ENCODE results near the gene PPP6R2.
A peak's percentile ranks its signal among the peaks of the same experiment; 100 is the strongest.

The PPP6R2 gene

DNA sequence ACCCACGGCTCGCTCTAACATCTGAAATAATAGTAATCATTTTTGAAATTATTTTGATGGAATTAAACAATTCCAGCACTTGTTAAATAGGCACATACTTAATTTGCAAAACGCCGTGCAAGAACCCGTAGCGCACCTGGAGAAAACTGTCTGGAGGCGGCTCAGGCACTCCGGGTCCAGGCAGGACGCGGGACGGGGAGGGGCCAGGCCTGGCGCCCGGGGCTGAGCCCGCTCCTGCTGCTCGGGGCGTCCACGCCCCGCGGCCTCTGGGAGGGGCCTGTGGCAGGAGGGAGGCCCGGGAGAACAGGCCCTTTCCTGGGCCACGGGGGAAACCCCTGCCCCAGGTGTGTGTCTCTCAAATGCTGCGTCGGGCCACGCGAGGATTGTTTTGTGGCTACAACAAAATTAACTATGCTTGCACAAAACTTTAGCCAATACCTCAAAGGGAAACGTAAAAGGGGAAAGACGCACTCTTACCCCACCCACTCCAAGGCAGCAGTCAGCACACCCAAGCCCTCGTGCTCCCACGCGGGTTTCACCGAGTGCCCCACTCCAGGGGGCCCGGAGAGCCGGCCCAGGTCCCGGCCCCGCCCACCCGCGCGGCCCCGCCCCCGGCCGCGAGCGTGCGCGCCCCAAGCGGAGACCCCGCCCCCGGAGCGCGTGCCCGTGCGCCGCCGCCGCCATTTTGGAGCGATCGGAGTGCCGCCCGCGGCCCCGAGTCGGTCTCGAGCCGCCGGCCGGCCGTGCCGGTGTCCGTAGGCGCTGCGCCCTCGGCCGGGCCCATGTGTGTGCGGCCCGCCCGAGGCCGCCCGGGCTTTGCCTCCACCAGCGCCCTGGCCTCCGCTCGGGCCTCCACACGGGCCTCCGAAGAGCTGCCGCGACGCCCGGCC, at the start of gene PPP6R2:
TSS of gene PPP6R2 (plus strand) at position 677 of the 890 bp plus-strand sequence. CDS start 50,582 bp downstream, outside the sequence.
- POLR2A ChIA-PET = interaction anchor here (0.7 to 2.0 kb wide), 7 partner anchors 15 to 183 kb away, joined by 3 to 6 read pairs (median 5); partner anchors contain the start of genes HDAC10, MAPK12, PLXNB2 and SCO2
- CTCF ChIA-PET = interaction anchor here (0.6 to 2.7 kb wide), 21 partner anchors 10 to 192 kb away, joined by 3 to 42 read pairs (median 5); partner anchors contain the start of genes DENND6B, HDAC10, LMF2 and NCAPH2
- H3K27ac ChIP-seq (ENCODE audit: extremely low read depth, low read depth, low read length) = peak within 1 kb of the TSS; percentile 95
- H3K36me3 ChIP-seq (ENCODE audit: control insufficient read depth in 2 of 2, insufficient read depth in 1 of 2, low read length in 2 of 2) = peaks cover 0 to 28% of the 10 kb centered on the region in 2 experiments; a peak in 2 of 3 replicates
- no peaks in the 10 kb centered on the region for H3K9me3 ChIP-seq (ENCODE audit: control insufficient read depth, insufficient read depth, low read depth, low read length)
- H3K4me1 ChIP-seq (ENCODE audit: control insufficient read depth, insufficient read depth, low read length) = no peaks in the 10 kb centered on the region
- peak within 1 kb of the TSS; percentile 67 for H3K4me3 ChIP-seq (ENCODE audit: low read depth, low read length)
- TF ChIP-seq ZNF626 (tag by site-specific recombination; IDR thresholded peaks at IDR 0.05) (no peak), ZFHX2 (tag by site-specific recombination; conservative IDR thresholded peaks at IDR 0.05) (peak; percentile 69), PRDM1 (tag by site-specific recombination; IDR thresholded peaks at IDR 0.05) (no peak), ZNF501 (tag by site-specific recombination; IDR thresholded peaks at IDR 0.05) (0 out of 2 replicates have a peak, but pooled peaks have one; percentile 11), PATZ1 (tag by site-specific recombination; IDR thresholded peaks at IDR 0.05) (peak; percentile 62), YY1 (tag by site-specific recombination; IDR thresholded peaks at IDR 0.05) (no peak), ZNF449 (tag by site-specific recombination; IDR thresholded peaks at IDR 0.05) (no peak), ZNF433 (tag by site-specific recombination; IDR thresholded peaks at IDR 0.05; ENCODE audit: low read depth) (no peak), SCRT2 (tag by site-specific recombination; IDR thresholded peaks at IDR 0.05) (no peak), KLF9 (tag by site-specific recombination; IDR thresholded peaks at IDR 0.05; ENCODE audit: low read depth) (peak; percentile 65; the same call in 1 of the 2 replicates), ZNF621 (tag by site-specific recombination; IDR thresholded peaks at IDR 0.05) (no peak), ZSCAN30 (tag by site-specific recombination; IDR thresholded peaks at IDR 0.05) (no peak; the same call in 1 of the 2 replicates), ZXDB (tag by site-specific recombination; IDR thresholded peaks at IDR 0.05) (peak; percentile 87), KLF17 (tag by site-specific recombination; IDR thresholded peaks at IDR 0.05) (0 out of 2 replicates have a peak, but pooled peaks have one; percentile 30), ZNF785 (tag by site-specific recombination; IDR thresholded peaks at IDR 0.05) (no peak), REST (tag by site-specific recombination; IDR thresholded peaks at IDR 0.05) (no peak), MEIS1 (CRISPR knock-in tag; IDR thresholded peaks at IDR 0.05; ENCODE audit: borderline replicate concordance) (no peak), ZBTB6 (tag by site-specific recombination; IDR thresholded peaks at IDR 0.05) (peak; percentile 93; the same call in 1 of the 2 replicates), SP3 (tag by site-specific recombination; IDR thresholded peaks at IDR 0.05) (peak; percentile 88), SP2 (tag by site-specific recombination; IDR thresholded peaks at IDR 0.05) (peak; percentile 51), ZNF37A (tag by site-specific recombination; IDR thresholded peaks at IDR 0.05) (no peak), ZBTB20 (tag by site-specific recombination; IDR thresholded peaks at IDR 0.05) (peak; percentile 82), ZNF391 (tag by site-specific recombination; IDR thresholded peaks at IDR 0.05; ENCODE audit: borderline replicate concordance, low read depth) (no peak), GLIS2 (tag by site-specific recombination; IDR thresholded peaks at IDR 0.05) (peak; percentile 43), GFI1B (tag by site-specific recombination; IDR thresholded peaks at IDR 0.05) (no peak), ZNF2 (tag by site-specific recombination; IDR thresholded peaks at IDR 0.05) (no peak), GLIS1 (tag by site-specific recombination; IDR thresholded peaks at IDR 0.05) (peak; percentile 74), ZNF585B (tag by site-specific recombination; IDR thresholded peaks at IDR 0.05) (no peak), ZNF324 (tag by site-specific recombination; IDR thresholded peaks at IDR 0.05) (no peak)
